ENCODE measurements around the gene FTHL17.
A peak's percentile ranks its signal among the peaks of the same experiment; 100 is the strongest.

The FTHL17 gene

DNA sequence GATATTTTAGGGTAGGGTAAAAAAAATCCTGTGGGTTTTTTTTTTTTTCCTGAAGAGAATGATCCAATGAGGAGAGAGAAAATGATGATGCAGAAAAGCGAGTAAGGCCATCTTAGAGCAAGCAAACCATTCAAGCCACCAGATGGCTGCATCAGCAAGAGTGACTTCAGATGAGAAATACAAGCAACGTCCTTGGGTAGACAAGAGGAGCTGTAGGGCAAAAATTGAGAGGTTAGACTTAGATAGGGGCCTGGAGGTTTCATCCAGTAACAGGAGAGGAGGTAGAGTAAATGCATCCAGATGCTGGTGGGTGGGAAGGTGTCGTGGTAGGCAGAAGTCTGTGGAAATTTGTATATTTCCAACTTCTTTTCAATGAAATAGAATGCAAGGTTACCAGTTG is 14.6 kb downstream of the FTHL17 start:
- Histone ChIP-seq H3K4me2 (ENCODE audit: low read length, poor library complexity, severe bottlenecking) (no peak overlapping the region), H3K27me3 (ENCODE audit: control insufficient read depth in 1 of 2, insufficient read depth in 1 of 2, low read length in 2 of 2) (no peaks in the 10 kb centered on the region), H3K79me1 (replicated peaks; ENCODE audit: low read length, poor library complexity, severe bottlenecking) (no peaks in the 10 kb centered on the region), H3K4me3 (ENCODE audit: insufficient read depth in 1 of 2, low read depth in 1 of 2, low read length in 2 of 2) (no peak overlapping the region), H2BK120ac (ENCODE audit: low read depth, low read length) (no peak overlapping the region), H2BK15ac (ENCODE audit: low read depth, poor library complexity, severe bottlenecking) (no peak overlapping the region), H3K9ac (ENCODE audit: low read length) (no peak overlapping the region), H3K27ac (ENCODE audit: low read length, poor library complexity, severe bottlenecking) (no peak overlapping the region), H3K4ac (ENCODE audit: low read depth in 1 of 2, low read length in 2 of 2) (no peak overlapping the region), H3K14ac (ENCODE audit: low read length in 2 of 2) (no peak overlapping the region), H2AK5ac (ENCODE audit: low read length, severe bottlenecking) (no peak overlapping the region), H4K91ac (ENCODE audit: low read length) (no peak overlapping the region), H3K9me3 (ENCODE audit: control insufficient read depth, low read length) (no peaks in the 10 kb centered on the region), H2BK5ac (ENCODE audit: low read depth, low read length, poor library complexity, severe bottlenecking) (no peak overlapping the region), H2AFZ (ENCODE audit: low read depth, low read length) (no peak overlapping the region), H3K4me1 (ENCODE audit: control insufficient read depth, insufficient read depth, low read depth, low read length) (no peaks in the 10 kb centered on the region), H3K36me3 (ENCODE audit: control insufficient read depth in 1 of 2, insufficient read depth in 2 of 2, low read depth in 1 of 2, low read length in 2 of 2) (no peaks in the 10 kb centered on the region), H4K8ac (ENCODE audit: low read length) (no peak overlapping the region), H2BK12ac (ENCODE audit: low read length in 2 of 2) (no peak overlapping the region), H3K23ac (ENCODE audit: low read length in 2 of 2) (no peak overlapping the region), H3K18ac (ENCODE audit: low read depth in 1 of 2, low read length in 2 of 2) (no peak overlapping the region)
- DNase-seq = no peak
- 55% methylated on average over 2 of the region's 3 CpGs for WGBS

DNA sequence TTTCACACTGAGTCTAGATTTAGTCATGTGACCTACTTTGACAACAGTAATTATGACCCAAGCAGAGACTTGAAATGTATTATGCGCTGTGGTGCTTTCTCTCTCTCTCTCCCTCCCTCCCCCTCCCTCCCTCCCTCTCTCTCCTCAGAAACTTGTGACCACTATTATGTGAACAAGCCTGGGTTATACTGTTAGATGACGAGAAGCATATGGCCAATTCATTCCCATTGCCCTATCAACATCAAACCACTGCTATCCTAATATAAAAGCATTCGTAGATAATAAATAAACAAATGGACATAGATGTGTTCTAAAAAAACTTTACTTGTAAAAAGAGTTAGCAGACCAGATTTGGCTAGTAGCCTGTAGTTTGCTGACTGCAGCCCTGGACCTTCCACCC is 18.2 kb downstream of the FTHL17 start:
- Histone ChIP-seq H3K4me2 (ENCODE audit: low read length, poor library complexity, severe bottlenecking) (no peak overlapping the region), H3K9ac (ENCODE audit: low read length) (no peak overlapping the region), H4K91ac (ENCODE audit: low read length) (no peak overlapping the region), H3K79me1 (replicated peaks; ENCODE audit: low read length, poor library complexity, severe bottlenecking) (no peaks in the 10 kb centered on the region), H2AK5ac (ENCODE audit: low read length, severe bottlenecking) (no peak overlapping the region), H2BK5ac (ENCODE audit: low read depth, low read length, poor library complexity, severe bottlenecking) (no peak overlapping the region), H3K4me3 (ENCODE audit: insufficient read depth in 1 of 2, low read depth in 1 of 2, low read length in 2 of 2) (no peak overlapping the region), H3K4me1 (ENCODE audit: control insufficient read depth, insufficient read depth, low read depth, low read length) (no peaks in the 10 kb centered on the region), H3K36me3 (ENCODE audit: control insufficient read depth in 1 of 2, insufficient read depth in 2 of 2, low read depth in 1 of 2, low read length in 2 of 2) (no peaks in the 10 kb centered on the region), H3K27me3 (ENCODE audit: control insufficient read depth in 1 of 2, insufficient read depth in 1 of 2, low read length in 2 of 2) (peaks cover 0 to 9% of the 10 kb centered on the region in 2 experiments), H3K4ac (ENCODE audit: low read depth in 1 of 2, low read length in 2 of 2) (no peak overlapping the region), H3K9me3 (ENCODE audit: control insufficient read depth, low read length) (no peaks in the 10 kb centered on the region), H3K18ac (ENCODE audit: low read depth in 1 of 2, low read length in 2 of 2) (no peak overlapping the region), H2BK15ac (ENCODE audit: low read depth, poor library complexity, severe bottlenecking) (no peak overlapping the region), H4K8ac (ENCODE audit: low read length) (no peak overlapping the region), H2BK12ac (ENCODE audit: low read length in 2 of 2) (no peak overlapping the region), H3K14ac (ENCODE audit: low read length in 2 of 2) (no peak overlapping the region), H3K23ac (ENCODE audit: low read length in 2 of 2) (no peak overlapping the region), H2AFZ (ENCODE audit: low read depth, low read length) (no peak overlapping the region), H2BK120ac (ENCODE audit: low read depth, low read length) (no peak overlapping the region), H3K27ac (ENCODE audit: low read length, poor library complexity, severe bottlenecking) (no peak overlapping the region)
- no peak for DNase-seq
- no CpG with 5 or more reads among the region's 3 CpGs for WGBS

DNA sequence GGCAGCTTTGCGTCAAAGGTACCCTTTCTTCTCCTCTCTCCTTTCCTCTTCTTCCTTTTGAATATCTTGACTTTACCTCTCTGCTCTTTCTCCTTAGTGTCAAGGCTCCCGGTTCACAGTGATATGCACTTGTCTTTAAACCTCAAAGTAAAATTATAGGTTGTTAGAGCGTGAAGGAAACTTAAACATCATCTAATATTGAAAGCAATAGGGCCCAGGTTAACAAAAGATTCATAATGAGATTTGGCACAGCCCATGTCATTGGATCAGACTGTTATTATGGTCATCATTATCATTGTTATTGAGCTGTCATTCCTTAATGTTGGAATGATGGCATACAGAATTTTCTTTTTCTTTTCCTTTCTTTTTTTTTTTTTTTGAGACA is 32.5 kb downstream of the FTHL17 start:
- Histone ChIP-seq H3K4ac (ENCODE audit: low read depth in 1 of 2, low read length in 2 of 2) (no peak overlapping the region), H3K18ac (ENCODE audit: low read depth in 1 of 2, low read length in 2 of 2) (no peak overlapping the region), H3K36me3 (ENCODE audit: control insufficient read depth in 1 of 2, insufficient read depth in 2 of 2, low read depth in 1 of 2, low read length in 2 of 2) (no peaks in the 10 kb centered on the region), H3K27ac (ENCODE audit: low read length, poor library complexity, severe bottlenecking) (no peak overlapping the region), H2AK5ac (ENCODE audit: low read length, severe bottlenecking) (no peak overlapping the region), H4K91ac (ENCODE audit: low read length) (no peak overlapping the region), H2BK120ac (ENCODE audit: low read depth, low read length) (no peak overlapping the region), H3K4me3 (ENCODE audit: insufficient read depth in 1 of 2, low read depth in 1 of 2, low read length in 2 of 2) (no peak overlapping the region), H3K79me1 (replicated peaks; ENCODE audit: low read length, poor library complexity, severe bottlenecking) (no peaks in the 10 kb centered on the region), H3K4me2 (ENCODE audit: low read length, poor library complexity, severe bottlenecking) (no peak overlapping the region), H2AFZ (ENCODE audit: low read depth, low read length) (no peak overlapping the region), H3K14ac (ENCODE audit: low read length in 2 of 2) (no peak overlapping the region), H2BK5ac (ENCODE audit: low read depth, low read length, poor library complexity, severe bottlenecking) (no peak overlapping the region), H3K23ac (ENCODE audit: low read length in 2 of 2) (no peak overlapping the region), H2BK15ac (ENCODE audit: low read depth, poor library complexity, severe bottlenecking) (no peak overlapping the region), H4K8ac (ENCODE audit: low read length) (no peak overlapping the region), H3K27me3 (ENCODE audit: control insufficient read depth in 1 of 2, insufficient read depth in 1 of 2, low read length in 2 of 2) (no peaks in the 10 kb centered on the region), H3K9me3 (ENCODE audit: control insufficient read depth, low read length) (no peaks in the 10 kb centered on the region), H3K4me1 (ENCODE audit: control insufficient read depth, insufficient read depth, low read depth, low read length) (no peaks in the 10 kb centered on the region), H3K9ac (ENCODE audit: low read length) (no peak overlapping the region), H2BK12ac (ENCODE audit: low read length in 2 of 2) (no peak overlapping the region)
- WGBS = no CpG with 5 or more reads among the region's 3 CpGs
- no peak for DNase-seq

DNA sequence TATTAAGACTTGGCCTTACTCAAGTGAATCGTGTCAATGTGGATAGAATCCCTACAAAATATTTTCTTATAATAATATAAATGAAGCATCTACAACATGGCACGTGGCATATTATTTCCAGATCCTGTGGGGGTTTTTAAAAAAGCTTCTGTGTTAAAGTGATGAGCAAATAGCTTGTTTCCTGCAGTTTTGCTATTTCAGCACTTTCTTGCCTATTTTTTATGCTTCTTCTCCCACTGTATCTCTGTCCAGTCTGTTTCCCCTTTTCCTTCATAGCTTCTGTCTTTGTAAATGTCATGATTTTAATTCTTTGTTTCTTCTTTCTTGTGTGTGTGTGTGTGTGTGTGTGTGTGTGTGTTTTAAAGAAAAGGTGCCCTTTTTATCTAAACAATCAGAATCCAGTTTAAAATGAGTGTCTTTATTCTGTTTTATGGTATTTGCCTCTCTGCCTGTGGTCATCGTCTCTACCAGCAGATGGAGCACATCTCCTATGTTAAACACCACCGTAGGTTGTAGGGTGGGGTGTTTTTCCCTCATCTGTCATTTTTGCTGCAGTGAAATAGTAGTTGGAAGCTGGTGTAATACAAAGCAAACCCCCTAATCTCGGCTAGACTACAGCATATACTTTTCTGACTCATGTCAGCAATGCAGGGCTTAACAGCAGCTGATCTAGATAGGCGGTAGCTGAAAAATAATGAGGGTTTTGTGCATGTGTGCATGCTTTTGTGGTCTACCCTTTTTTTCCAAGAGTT is 33.1 kb downstream of the FTHL17 start:
- Histone ChIP-seq H3K4me1 (ENCODE audit: control insufficient read depth, insufficient read depth, low read depth, low read length) (no peaks in the 10 kb centered on the region), H2AK5ac (ENCODE audit: low read length, severe bottlenecking) (no peak overlapping the region), H3K79me1 (replicated peaks; ENCODE audit: low read length, poor library complexity, severe bottlenecking) (no peaks in the 10 kb centered on the region), H3K4me3 (ENCODE audit: insufficient read depth in 1 of 2, low read depth in 1 of 2, low read length in 2 of 2) (no peak overlapping the region), H3K14ac (ENCODE audit: low read length in 2 of 2) (no peak overlapping the region), H3K23ac (ENCODE audit: low read length in 2 of 2) (no peak overlapping the region), H4K91ac (ENCODE audit: low read length) (no peak overlapping the region), H3K36me3 (ENCODE audit: control insufficient read depth in 1 of 2, insufficient read depth in 2 of 2, low read depth in 1 of 2, low read length in 2 of 2) (no peaks in the 10 kb centered on the region), H2BK120ac (ENCODE audit: low read depth, low read length) (no peak overlapping the region), H2BK15ac (ENCODE audit: low read depth, poor library complexity, severe bottlenecking) (no peak overlapping the region), H3K18ac (ENCODE audit: low read depth in 1 of 2, low read length in 2 of 2) (no peak overlapping the region), H3K4me2 (ENCODE audit: low read length, poor library complexity, severe bottlenecking) (no peak overlapping the region), H3K9me3 (ENCODE audit: control insufficient read depth, low read length) (no peaks in the 10 kb centered on the region), H2AFZ (ENCODE audit: low read depth, low read length) (no peak overlapping the region), H2BK12ac (ENCODE audit: low read length in 2 of 2) (no peak overlapping the region), H3K27me3 (ENCODE audit: control insufficient read depth in 1 of 2, insufficient read depth in 1 of 2, low read length in 2 of 2) (no peaks in the 10 kb centered on the region), H3K4ac (ENCODE audit: low read depth in 1 of 2, low read length in 2 of 2) (no peak overlapping the region), H3K27ac (ENCODE audit: low read length, poor library complexity, severe bottlenecking) (no peak overlapping the region), H2BK5ac (ENCODE audit: low read depth, low read length, poor library complexity, severe bottlenecking) (no peak overlapping the region), H4K8ac (ENCODE audit: low read length) (no peak overlapping the region), H3K9ac (ENCODE audit: low read length) (no peak overlapping the region)
- no CpG with 5 or more reads among the region's 6 CpGs for WGBS
- DNase-seq = peak; percentile 49
